K562 (cell line): ENCODE data around the gene TEX9. TPM values are rescaled to one million over a fixed set of nuclear protein-coding genes. Genes with fewer than 3 reads are reported as not detected.
A peak's percentile ranks its signal among the peaks of the same experiment; 100 is the strongest.

ENCODE experiments used
- ATF4 ChIP-seq: fragments of 450-650 bp; formaldehyde crosslinking; IDR thresholded peaks from 2 replicates; pipeline ENCODE4 v1.4.0; 2022; ENCODE audit warnings: mild to moderate bottlenecking, moderate library complexity
- CREB3L1 ChIP-seq: fragments of 450-650 bp; IDR thresholded peaks from 2 replicates; pipeline ENCODE4 v1.6.1; 2014; ENCODE audit warnings: low read depth, mild to moderate bottlenecking, moderate library complexity, borderline replicate concordance
- CUX1 ChIP-seq: fragments of 200-800 bp; sonication (Bioruptor generic); IDR thresholded peaks from 2 replicates; pipeline ENCODE4 v1.6.1; 2016; ENCODE audit warnings: missing genetic modification characterization, missing compliant biosample characterization
- E2F5 ChIP-seq: sonication (generic); formaldehyde crosslinking; IDR thresholded peaks from 2 replicates; pipeline ENCODE4 v1.8.0; 2022; ENCODE audit warnings: mild to moderate bottlenecking, missing genetic modification reagents
- FOXK2 ChIP-seq, 2 experiments: fragments of 450-650 bp; IDR thresholded peaks in 1 of 2; conservative IDR thresholded peaks in 1 of 2; 2 replicates each; pipeline ENCODE4 v1.6.1; 2016; ENCODE audit warnings: low read depth in 2 of 2, mild to moderate bottlenecking in 1 of 2
- HMGN3 ChIP-seq: IDR thresholded peaks from 2 replicates; pipeline ENCODE4 v1.6.1; 2011; ENCODE audit warnings: borderline replicate concordance, low read depth, mild to moderate bottlenecking, mixed read lengths, low read length; ENCODE audit not compliant: insufficient read length; ENCODE audit errors: extremely low read depth
- JUND ChIP-seq, 2 experiments: IDR thresholded peaks; 2 replicates in 1 of 2; 3 replicates in 1 of 2; pipeline ENCODE4 v1.6.1; 2011; ENCODE audit warnings: borderline replicate concordance in 2 of 2, low read depth in 2 of 2, low read length in 2 of 2, improper control_type of control experiment in 1 of 2, missing biosample characterization in 1 of 2, missing genetic modification characterization in 1 of 2, missing genetic modification reagents in 1 of 2
- NFYB ChIP-seq: IDR thresholded peaks from 2 replicates; pipeline ENCODE4 v1.6.1; 2011; ENCODE audit warnings: mild to moderate bottlenecking, moderate library complexity; ENCODE audit not compliant: insufficient read length; ENCODE audit errors: extremely low read depth
- OTX1 ChIP-seq: fragments of 450-650 bp; formaldehyde crosslinking; IDR thresholded peaks from 2 replicates; pipeline ENCODE4 v1.4.0; 2022; ENCODE audit warnings: mild to moderate bottlenecking
- SETDB1 ChIP-seq: IDR thresholded peaks from one replicate; pipeline ENCODE4 v1.6.1; 2012; ENCODE audit warnings: low read length, control low read depth, inconsistent platforms
- ZC3H4 ChIP-seq: sonication (generic); formaldehyde crosslinking; IDR thresholded peaks from 2 replicates; pipeline ENCODE4 v1.9.0; 2021; ENCODE audit warnings: missing genetic modification reagents, borderline replicate concordance
- ZEB2 ChIP-seq: fragments of 450-650 bp; IDR thresholded peaks from 2 replicates; pipeline ENCODE4 v1.6.1; 2016
- ZMIZ1 ChIP-seq, 2 experiments: fragments of 150-350 bp in 1 of 2; IDR thresholded peaks; 2 replicates each; pipeline ENCODE4 v1.6.1; 2012 to 2016; ENCODE audit warnings: low read depth in 2 of 2, low read length in 2 of 2, mild to moderate bottlenecking in 1 of 2, moderate library complexity in 1 of 2
- ZNF133 ChIP-seq: fragments of 250-450 bp; sonication (Bioruptor Pico); IDR thresholded peaks from 2 replicates; pipeline ENCODE4 v1.4.0; 2020; ENCODE audit warnings: mild to moderate bottlenecking
- polyA plus RNA-seq, 8 experiments: library from polyadenylated mRNA; depleted of rRNA in 4 of 8; stranded (reverse) in 5 of 8; unstranded in 3 of 8; fragments of >200 nt; fragmentation: Nextera tagmentation in 2 of 8; fragmentation: Illumina TruSeq in 1 of 8; extraction: Ambion mirVana in 2 of 8; extraction: Trizol in 1 of 8; gene quantifications; 2 replicates each; pipeline versions ENCODE4 v1.2.1 to v1.2.3, GENCODE V29; 2011 to 2014; ENCODE audit warnings: inconsistent platforms in 1 of 8, missing spikeins in 1 of 8
- total RNA-seq, 7 experiments: library from RNA; depleted of rRNA in 6 of 7; stranded (reverse); fragments of >200 nt in 6 of 7; fragmentation: Illumina TruSeq in 2 of 7; extraction: Trizol in 2 of 7; gene quantifications; 2 replicates each; pipeline versions ENCODE4 v1.2.1 to v1.2.3, GENCODE V29; 2011 to 2021; ENCODE audit warnings: low replicate concordance in 1 of 7

The TEX9 gene
- total and polyA plus RNA-seq, 9 of the 15 experiments (the other 6 are each of a cell fraction or from before 2014, with no cell fraction given): 0.93 to 3.6 (median 2.4) TPM

GRCh38 chr15:56464893-56465520 is 99.8 kb downstream of the TEX9 start, which contains the start of gene MNS1 (continued):
- TF ChIP-seq ZC3H4 (CRISPR knock-in tag) (no peak), ZEB2 (0 out of 2 replicates have a peak, but pooled peaks have one; percentile 34), JUND (IDR thresholded peaks at IDR 0.05; ENCODE audit: borderline replicate concordance, low read depth, low read length) (peak; percentile 30; the same call in 1 of the 2 replicates), JUND (tag; IDR thresholded peaks at IDR 0.05; ENCODE audit: borderline replicate concordance, low read depth, low read length) (no peak), HMGN3 (no peak), ZNF133 (CRISPR knock-in tag) (no peak), OTX1 (no peak), FOXK2 (conservative IDR thresholded peaks at IDR 0.05 in 1 of 2, IDR thresholded peaks at IDR 0.05 in 1 of 2; ENCODE audit: low read depth in 2 of 2) (peak; percentile 34 to 57; a peak in 1 of 4 replicates), ZMIZ1 (IDR thresholded peaks at IDR 0.05; ENCODE audit: low read depth in 2 of 2, low read length in 2 of 2) (no peak), SETDB1 (no peak), CREB3L1 (peak; percentile 46; the same call in 1 of the 2 replicates), CUX1 (no peak), E2F5 (CRISPR knock-in tag) (0 out of 2 replicates have a peak, but pooled peaks have one; percentile 30), ATF4 (CRISPR knock-in tag) (no peak), NFYB (peak; percentile 80)
